HEK293T (cell line): ENCODE measurements around the gene JMJD8.

Experiments used
- ARNT ChIP-seq: fragments of 450-650 bp; IDR thresholded peaks from 2 replicates; pipeline ENCODE4 v1.6.1; 2017; ENCODE audit warnings: mild to moderate bottlenecking
- BHLHE40 ChIP-seq: fragments of 450-650 bp; IDR thresholded peaks from 2 replicates; pipeline ENCODE4 v1.6.1; 2016; ENCODE audit warnings: mild to moderate bottlenecking, moderate library complexity, borderline replicate concordance
- ELF4 ChIP-seq: fragments of 450-650 bp; IDR thresholded peaks from 2 replicates; pipeline ENCODE4 v1.6.1; 2017; ENCODE audit warnings: antibody characterized with exemption
- FOXK2 ChIP-seq: fragments of 450-650 bp; IDR thresholded peaks from 2 replicates; pipeline ENCODE4 v1.6.1; 2016; ENCODE audit warnings: mild to moderate bottlenecking
- FOXM1 ChIP-seq: fragments of 450-650 bp; IDR thresholded peaks from 2 replicates; pipeline ENCODE4 v1.6.1; 2017; ENCODE audit warnings: mild to moderate bottlenecking, borderline replicate concordance
- HDGF ChIP-seq: fragments of 450-650 bp; IDR thresholded peaks from 2 replicates; pipeline ENCODE4 v1.6.1; 2017; ENCODE audit warnings: antibody characterized with exemption, borderline replicate concordance
- L3MBTL2 ChIP-seq: fragments of 450-650 bp; conservative IDR thresholded peaks from 2 replicates; pipeline ENCODE4 v1.6.1; 2016; ENCODE audit warnings: mild to moderate bottlenecking
- LEF1 ChIP-seq: fragments of 450-650 bp; IDR thresholded peaks from 2 replicates; pipeline ENCODE4 v1.6.1; 2017; ENCODE audit warnings: mild to moderate bottlenecking, borderline replicate concordance
- NFRKB ChIP-seq: fragments of 450-650 bp; IDR thresholded peaks from 2 replicates; pipeline ENCODE4 v1.6.1; 2016; ENCODE audit warnings: mild to moderate bottlenecking, moderate library complexity
- PKNOX1 ChIP-seq: fragments of 450-650 bp; IDR thresholded peaks from 2 replicates; pipeline ENCODE4 v1.6.1; 2016
- SP1 ChIP-seq: fragments of 450-650 bp; IDR thresholded peaks from 2 replicates; pipeline ENCODE4 v1.6.1; 2017
- SUZ12 ChIP-seq: fragments of 450-650 bp; IDR thresholded peaks from 2 replicates; pipeline ENCODE4 v1.6.1; 2016; ENCODE audit warnings: mild to moderate bottlenecking
- TARDBP ChIP-seq: fragments of 450-650 bp; IDR thresholded peaks from 2 replicates; pipeline ENCODE4 v1.6.1; 2016
- ZNF384 ChIP-seq: fragments of 450-650 bp; IDR thresholded peaks from 2 replicates; pipeline ENCODE4 v1.6.1; 2016

GRCh38 chr16:718922-719321 is 34.8 kb upstream of the JMJD8 start:
- TF ChIP-seq ELF4 = no peak
- TF ChIP-seq FOXK2 = no peak
- TF ChIP-seq ZNF384 = no peak
- no peak for TF ChIP-seq L3MBTL2
- TF ChIP-seq BHLHE40 = no peak
- no peak for TF ChIP-seq SP1
- no peak for TF ChIP-seq ARNT
- TF ChIP-seq TARDBP = no peak
- TF ChIP-seq FOXM1 = no peak
- no peak for TF ChIP-seq SUZ12
- no peak for TF ChIP-seq HDGF
- TF ChIP-seq NFRKB = no peak
- TF ChIP-seq PKNOX1 = no peak
- TF ChIP-seq LEF1 = no peak
